C1 segment of cervical spinal cord (tissue), 14 donors: ENCODE measurements around the gene HSPA12A.

Experiments used
- DNase-seq, 14 donors: peaks; one replicate each; lab custom pipeline; 2025; lab: John Stamatoyannopoulos, UW

HSPA12A gene

DNA sequence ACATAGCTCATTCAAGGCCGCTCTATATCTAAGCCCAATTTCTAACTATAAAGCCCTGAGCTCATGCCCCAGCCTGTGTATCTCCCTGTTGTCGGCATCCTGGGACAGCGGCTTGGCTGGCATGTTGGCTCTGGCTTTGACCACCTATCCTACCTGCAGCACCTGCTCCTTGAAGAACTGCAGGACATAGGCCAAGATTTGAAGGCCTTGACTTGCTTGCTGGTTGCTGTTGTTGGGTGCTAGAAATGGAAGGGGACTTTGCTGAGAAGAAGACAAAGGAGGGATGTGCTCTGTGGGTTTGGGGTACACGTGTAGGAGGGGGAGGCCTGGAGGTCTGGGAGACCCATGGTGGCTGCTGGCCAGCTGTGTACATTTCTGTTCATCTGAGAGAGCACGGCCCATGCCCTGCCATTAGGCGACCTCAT is 110.5 kb downstream of the HSPA12A start:
- DNase-seq = no peak

DNA sequence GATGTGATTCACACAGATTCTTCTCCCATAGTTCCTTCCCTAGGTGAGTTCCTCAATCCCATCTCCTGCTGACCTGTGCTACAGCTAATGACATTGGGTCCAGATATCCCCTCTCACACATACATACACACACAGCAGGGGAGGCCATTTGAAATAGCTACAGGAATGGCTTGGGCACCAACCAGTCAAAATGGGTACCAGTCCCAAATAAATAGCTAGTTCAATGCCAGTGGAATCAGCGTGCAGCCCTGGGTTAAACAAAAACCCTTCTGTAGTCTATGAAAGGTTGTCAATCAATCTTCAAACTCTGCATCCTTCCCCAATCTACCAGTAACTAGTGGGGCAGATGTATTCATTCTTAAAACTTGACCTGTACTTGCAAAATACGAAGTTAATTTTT is 112.3 kb downstream of the HSPA12A start:
- no peak for DNase-seq

DNA sequence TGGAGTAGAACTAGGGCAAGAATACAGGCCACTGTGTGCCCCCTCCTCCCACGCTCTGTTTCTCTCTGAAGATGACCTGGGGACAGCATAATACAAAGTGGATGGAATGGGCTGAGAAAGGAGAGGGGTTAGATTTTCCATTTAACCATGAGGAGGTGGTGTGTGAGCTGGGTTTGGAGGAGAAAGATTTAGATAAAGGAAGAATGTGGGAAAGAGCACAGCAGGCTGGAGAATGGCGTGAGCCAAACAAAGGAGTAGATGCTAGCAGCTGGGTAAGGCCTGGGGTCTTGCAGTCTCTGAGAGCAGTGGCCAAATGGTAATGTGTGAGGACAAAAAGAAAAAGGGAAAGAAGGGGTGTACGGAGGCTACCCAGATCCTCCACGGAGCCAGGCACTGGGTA is 113.0 kb downstream of the HSPA12A start:
- no peak for DNase-seq

DNA sequence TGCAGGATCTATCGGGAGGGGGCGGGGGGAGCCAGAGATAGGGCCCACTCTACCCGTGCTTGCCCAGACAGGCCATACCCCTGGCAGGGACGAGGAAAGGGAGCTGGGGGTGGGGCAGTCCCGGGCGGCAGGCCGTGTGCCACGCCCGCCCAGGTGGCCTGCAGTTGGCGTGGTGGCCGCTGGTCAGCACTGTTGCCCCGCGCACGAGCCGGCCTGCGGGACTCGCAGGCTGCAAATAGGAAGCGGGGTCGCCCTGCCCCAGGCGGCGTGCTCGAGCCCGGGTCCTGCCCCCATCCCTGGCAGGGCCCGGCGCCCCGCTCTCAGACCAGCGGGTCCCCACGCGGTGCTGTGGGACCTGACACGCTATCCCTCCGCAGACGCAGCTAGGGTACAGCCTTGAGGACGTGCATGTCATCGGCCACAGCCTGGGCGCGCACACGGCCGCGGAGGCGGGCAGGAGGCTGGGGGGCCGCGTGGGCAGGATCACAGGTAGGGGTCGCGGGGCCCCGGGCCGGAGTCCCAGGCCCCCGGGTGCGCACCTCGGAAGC is 114.9 kb downstream of the HSPA12A start:
- DNase-seq = peak in 2 of 14 donors; percentile 6

DNA sequence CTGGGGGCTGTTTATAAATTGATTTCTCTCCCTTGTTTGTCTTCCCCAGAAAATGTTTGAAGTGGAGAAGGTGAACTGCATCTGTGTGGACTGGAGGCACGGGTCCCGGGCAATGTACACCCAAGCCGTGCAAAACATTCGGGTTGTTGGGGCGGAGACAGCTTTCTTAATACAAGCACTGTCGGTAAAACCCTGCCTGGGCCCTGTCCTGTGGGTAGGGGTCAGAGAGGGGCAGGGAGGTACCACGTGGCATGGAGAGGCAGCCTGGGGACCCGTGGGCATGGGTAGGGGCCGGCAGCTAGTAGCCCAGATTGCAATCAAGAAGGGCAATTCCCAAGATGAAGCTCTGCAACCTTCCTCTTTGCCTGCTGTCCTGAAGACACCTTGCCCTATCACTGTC is 115.6 kb downstream of the HSPA12A start:
- DNase-seq = no peak

DNA sequence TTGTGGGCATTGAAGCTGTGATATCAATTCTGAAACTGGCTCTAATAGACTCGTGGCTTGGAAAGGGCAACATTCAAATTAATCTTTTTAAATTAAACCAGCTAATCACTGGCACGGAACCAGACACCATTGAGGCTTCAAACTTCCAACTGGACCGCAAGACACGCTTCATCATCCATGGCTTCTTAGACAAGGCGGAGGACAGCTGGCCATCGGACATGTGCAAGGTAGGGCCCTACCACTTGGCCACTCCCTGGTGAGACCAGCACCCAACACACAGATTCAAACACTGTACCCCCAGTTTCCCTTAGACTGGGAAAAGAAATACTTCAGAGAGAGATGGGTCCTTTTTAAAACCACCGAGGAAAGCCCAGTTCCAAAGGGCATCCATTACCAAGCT is 116.5 kb downstream of the HSPA12A start:
- DNase-seq = no peak

DNA sequence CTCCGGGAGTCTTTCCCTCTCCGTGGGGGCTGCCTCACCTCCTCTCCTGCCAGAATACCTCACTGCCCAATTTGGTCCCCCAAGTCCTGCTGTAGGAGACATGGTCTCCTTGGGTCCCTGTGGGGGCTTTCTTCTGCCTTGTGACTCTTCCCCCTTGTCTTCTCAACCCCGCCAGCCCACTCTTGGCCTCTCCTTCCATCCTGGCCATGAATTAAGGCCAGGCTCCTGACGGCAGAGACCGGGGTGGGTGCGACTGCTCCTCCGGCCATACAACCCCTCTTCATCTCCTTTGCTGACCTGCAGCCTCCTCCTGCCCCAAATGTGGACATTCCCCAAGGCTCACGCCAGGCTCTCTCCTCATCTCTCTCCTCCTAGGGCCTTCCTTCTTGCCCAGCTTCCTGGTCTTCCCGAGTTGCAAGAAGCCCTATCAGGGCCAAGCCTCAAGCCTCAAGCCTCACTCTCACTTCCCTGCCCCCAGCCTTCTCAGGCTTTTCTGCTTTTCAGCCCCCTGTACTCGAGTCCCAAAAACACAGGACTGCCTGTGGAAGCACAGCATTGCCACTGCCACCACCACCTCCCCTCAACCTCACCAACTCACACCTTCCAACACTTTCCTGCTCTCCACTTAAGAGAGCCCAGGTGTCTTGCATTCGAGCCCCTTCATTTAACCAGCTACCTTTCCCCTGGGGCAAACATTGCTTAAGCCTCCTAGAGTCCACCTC is 120.3 kb downstream of the HSPA12A start:
- no peak for DNase-seq

DNA sequence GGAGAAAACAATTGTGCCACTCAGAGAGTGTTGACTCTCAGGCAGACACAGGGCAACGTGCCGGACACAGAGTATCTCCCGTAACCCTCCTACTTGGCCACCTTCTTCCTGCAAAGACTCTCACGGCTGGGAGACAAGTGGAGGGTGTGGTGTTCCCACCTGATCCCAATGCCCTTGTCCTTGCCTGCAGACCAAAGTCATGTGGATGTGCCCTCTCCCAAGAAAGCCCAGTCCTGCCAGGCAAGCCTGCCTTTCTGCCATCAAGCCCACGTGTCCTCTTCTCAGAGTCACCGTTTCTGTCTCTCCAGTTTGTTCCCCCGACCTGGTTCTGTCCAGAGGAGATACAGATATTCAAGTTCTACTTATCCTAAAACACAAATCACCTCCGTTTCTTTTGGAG is 120.9 kb downstream of the HSPA12A start:
- DNase-seq = no peak
